Epithelial cell of esophagus (primary cell): Measurements from ENCODE around the gene GPI.

Experiments
- DNase-seq: peaks from one replicate; pipeline ENCODE4 v3.0.0; 2010; ENCODE audit warnings: low read depth
- H3K4me3 ChIP-seq: 2 replicates; pipeline ENCODE4 v1.5.1; 2011; ENCODE audit warnings: mild to moderate bottlenecking, low read length, control low read depth
- TF ChIP-seq, protein P1 (sequence below): IDR thresholded peaks from 2 replicates; pipeline ENCODE4 v1.5.1; 2011; ENCODE audit warnings: low read depth, mild to moderate bottlenecking, low read length, control low read depth, inconsistent platforms; ENCODE audit not compliant: insufficient read depth; ENCODE audit errors: missing control alignments

Gene GPI

GRCh38 chr19:34350161-34350561 lies 14.8 kb upstream of the GPI start:
- TF ChIP-seq, protein P1, sequence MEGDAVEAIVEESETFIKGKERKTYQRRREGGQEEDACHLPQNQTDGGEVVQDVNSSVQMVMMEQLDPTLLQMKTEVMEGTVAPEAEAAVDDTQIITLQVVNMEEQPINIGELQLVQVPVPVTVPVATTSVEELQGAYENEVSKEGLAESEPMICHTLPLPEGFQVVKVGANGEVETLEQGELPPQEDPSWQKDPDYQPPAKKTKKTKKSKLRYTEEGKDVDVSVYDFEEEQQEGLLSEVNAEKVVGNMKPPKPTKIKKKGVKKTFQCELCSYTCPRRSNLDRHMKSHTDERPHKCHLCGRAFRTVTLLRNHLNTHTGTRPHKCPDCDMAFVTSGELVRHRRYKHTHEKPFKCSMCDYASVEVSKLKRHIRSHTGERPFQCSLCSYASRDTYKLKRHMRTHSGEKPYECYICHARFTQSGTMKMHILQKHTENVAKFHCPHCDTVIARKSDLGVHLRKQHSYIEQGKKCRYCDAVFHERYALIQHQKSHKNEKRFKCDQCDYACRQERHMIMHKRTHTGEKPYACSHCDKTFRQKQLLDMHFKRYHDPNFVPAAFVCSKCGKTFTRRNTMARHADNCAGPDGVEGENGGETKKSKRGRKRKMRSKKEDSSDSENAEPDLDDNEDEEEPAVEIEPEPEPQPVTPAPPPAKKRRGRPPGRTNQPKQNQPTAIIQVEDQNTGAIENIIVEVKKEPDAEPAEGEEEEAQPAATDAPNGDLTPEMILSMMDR, result no peak
- DNase-seq, result no peak
- H3K4me3 ChIP-seq, result no peak overlapping the region

DNA sequence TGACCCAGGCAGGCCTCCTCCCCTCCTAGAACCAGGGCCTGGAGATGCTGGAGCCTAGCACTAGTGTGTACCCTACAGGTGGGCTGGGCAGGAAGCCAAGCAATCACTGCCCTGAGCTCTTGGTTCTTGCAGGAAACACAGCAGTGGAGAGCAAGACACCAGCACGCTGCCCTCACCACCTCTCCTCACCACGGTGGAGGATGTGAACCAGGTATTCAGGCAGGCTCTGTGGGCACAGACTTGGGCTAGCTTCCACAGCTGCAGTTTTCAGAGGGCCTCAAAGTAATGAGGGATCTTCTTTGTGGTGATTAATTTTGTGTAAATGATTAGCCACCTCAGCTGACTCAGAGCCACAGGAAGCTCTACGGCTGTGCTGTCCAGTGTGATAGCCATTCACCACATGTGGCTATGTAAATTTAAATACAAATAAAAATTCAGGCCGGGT lies 13.6 kb upstream of the GPI start:
- TF ChIP-seq, protein P1, result no peak
- H3K4me3 ChIP-seq, result no peak overlapping the region
- DNase-seq, result peak; percentile 27

GRCh38 chr19:34353546-34353945 lies 11.4 kb upstream of the GPI start:
- no peak overlapping the region for H3K4me3 ChIP-seq
- TF ChIP-seq, protein P1, result no peak
- no peak for DNase-seq

- no peak overlapping the region for H3K4me3 ChIP-seq
- DNase-seq, result no peak
- TF ChIP-seq, protein P1, result no peak
These were observed 9.8 kb upstream of the GPI start for GRCh38 chr19:34355201-34355600.

- TF ChIP-seq, protein P1, result no peak
- DNase-seq, result no peak
These were observed 8.1 kb upstream of the GPI start for GRCh38 chr19:34356875-34357274.

GRCh38 chr19:34357431-34357830 lies 7.6 kb upstream of the GPI start:
- H3K4me3 ChIP-seq, result no peak overlapping the region
- TF ChIP-seq, protein P1, result no peak
- DNase-seq, result no peak

More at GRCh38 chr19:34356875-34357274, 8.1 kb upstream of the GPI start:
- no peak overlapping the region for H3K4me3 ChIP-seq

DNA sequence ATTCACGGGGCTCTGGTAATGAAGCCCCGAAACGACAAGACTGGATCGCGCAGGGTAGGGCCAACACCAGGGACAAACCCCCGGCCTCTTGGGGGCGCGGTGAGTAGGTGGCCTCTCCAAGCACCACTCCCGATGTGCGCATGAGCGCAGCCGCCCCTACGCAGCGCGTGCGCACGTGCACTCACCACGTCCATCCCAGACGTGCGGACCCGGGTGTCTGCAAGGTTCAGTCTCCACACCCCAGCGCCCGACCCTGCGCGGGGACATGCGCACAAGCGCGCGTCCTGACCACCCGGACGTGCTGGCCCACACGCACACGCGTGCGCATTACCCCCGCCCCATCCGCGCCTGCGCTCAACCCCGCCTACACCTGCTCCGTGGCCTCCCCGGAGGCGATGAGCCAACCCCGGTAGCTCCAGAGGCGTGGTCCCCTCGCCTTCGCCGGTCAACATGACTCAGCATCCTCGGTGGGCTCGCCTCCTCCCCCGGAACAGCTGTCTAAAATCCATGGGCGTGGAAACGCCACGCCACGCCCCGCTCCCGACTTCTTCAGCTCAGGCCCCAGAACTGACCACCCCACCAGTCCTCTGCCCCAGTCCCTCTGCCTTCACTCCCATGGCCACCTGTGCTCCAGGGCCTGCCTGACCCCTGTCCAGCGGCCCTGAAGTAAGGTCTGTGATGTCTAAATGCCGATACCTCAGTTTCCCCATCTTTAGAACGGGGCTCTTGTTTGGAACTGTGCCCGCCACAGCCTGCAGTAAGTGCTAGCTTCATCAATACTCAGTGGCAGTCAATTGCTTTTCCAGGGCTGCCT lies 5.6 kb upstream of the GPI start:
- TF ChIP-seq, protein P1, result peak; percentile 51
- H3K4me3 ChIP-seq, result peak overlapping the region; percentile 47
- DNase-seq, result peak; percentile 97
